Transverse colon (tissue), 3 donors: ENCODE data around the gene PKDCC.
"Not testable (repeated sequence)": the region's sequence is repeated elsewhere in the genome, so short reads cannot be mapped to it uniquely, and the experiment has no call there.

Source experiments
- CTCF ChIP-seq, 5 experiments: fragments of 200-600 bp in 3 of 5; fragments of 450-650 bp in 2 of 5; sonication (generic) in 3 of 5; IDR thresholded peaks; 1 replicate in 2 of 5; 2 replicates in 3 of 5; pipeline ENCODE4 v1.5.1; 2016 to 2017; ENCODE audit warnings: antibody characterized with exemption in 5 of 5, inconsistent platforms in 3 of 5, mild to moderate bottlenecking in 2 of 5, moderate library complexity in 1 of 5
- EP300 ChIP-seq: sonication (generic); formaldehyde crosslinking; IDR thresholded peaks from one replicate; pipeline ENCODE4 v1.6.1; 2017; ENCODE audit warnings: antibody characterized with exemption, low read depth

GRCh38 chr2:42067001-42067400, 19.2 kb downstream of the PKDCC start:
- not testable (repeated sequence) for TF ChIP-seq CTCF (IDR thresholded peaks at IDR 0.05); EP300
